IgD-negative memory B cell (primary cell): Measurements from ENCODE around the gene REEP5. TPM values are rescaled to one million over a fixed set of nuclear protein-coding genes. Genes with fewer than 3 reads are reported as not detected.

Experiments used
- H3K27ac Mint-ChIP-seq, 3 donors: one replicate each; pipeline ENCODE4 v1.8.0; 2020 to 2022; ENCODE audit warnings: mild to moderate bottlenecking in 3 of 3, mixed read lengths in 3 of 3, moderate library complexity in 1 of 3
- H3K27me3 Mint-ChIP-seq: one replicate; pipeline ENCODE4 v1.8.0; 2021; ENCODE audit warnings: mixed read lengths
- H3K36me3 Mint-ChIP-seq: one replicate; pipeline ENCODE4 v1.8.0; 2020; ENCODE audit warnings: mild to moderate bottlenecking, mixed read lengths
- H3K4me1 Mint-ChIP-seq, 3 donors: one replicate each; pipeline ENCODE4 v1.8.0; 2020 to 2022; ENCODE audit warnings: mixed read lengths in 3 of 3, mild to moderate bottlenecking in 1 of 3
- H3K4me3 Mint-ChIP-seq, 4 donors: one replicate each; pipeline ENCODE4 v1.8.0; 2020 to 2022; ENCODE audit warnings: mild to moderate bottlenecking in 4 of 4, mixed read lengths in 4 of 4, moderate library complexity in 3 of 4
- H3K9me3 Mint-ChIP-seq, 3 donors: one replicate each; pipeline ENCODE4 v1.8.0; 2020 to 2021; ENCODE audit warnings: mixed read lengths in 3 of 3, mild to moderate bottlenecking in 1 of 3
- polyA plus RNA-seq: library from polyadenylated mRNA; unstranded; fragments of 300-500 nt; fragmentation: Illumina TruSeq; gene quantifications from one replicate; pipeline ENCODE4 v1.2.3, GENCODE V29; 2021

The REEP5 gene
- polyA plus RNA-seq, 1 donor from 2014 or later, result 113 TPM

DNA sequence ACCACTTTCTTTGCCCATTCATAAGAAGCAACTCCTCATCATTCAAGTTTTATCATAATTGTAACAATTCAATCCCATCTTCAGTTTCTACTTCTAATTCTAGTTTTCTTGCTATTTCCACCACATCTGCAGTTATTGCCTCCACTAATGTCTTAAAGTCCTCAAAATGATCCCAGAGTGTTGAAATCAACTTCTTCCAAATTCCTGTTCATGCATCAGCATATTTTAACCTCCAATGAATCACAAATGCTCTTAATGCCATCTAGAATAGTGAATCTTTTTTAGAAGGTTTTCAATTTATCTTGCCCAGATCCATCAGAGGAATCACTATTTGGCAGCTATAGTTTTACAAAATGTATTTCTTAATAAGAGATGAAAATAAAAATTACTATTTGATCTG lies 64.2 kb downstream of the REEP5 start:
- peak overlapping the region in 1 of 4 donors; percentile 7 for H3K4me3 Mint-ChIP-seq
- H3K27ac Mint-ChIP-seq, result no peak overlapping the region

DNA sequence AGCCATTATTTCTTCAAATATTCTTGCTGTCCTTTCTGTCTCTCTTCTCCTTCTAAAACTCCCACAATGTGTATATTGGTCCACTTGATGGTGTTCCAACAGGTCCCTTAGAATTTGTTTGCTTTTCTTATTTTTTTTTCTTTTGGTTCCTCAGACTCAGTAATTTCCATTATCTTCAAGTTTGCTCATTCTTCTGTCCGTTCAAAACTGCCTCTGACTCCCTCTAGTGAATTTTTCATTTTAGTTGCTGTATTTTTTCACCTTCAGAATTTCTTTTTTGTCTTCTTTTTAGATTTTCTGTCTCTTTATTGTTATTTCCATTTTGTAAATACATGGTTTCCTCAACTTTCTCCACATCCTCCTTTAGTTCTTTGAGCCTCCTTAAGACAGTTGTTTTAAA lies 67.4 kb downstream of the REEP5 start:
- H3K27me3 Mint-ChIP-seq, result peaks cover 23% of the 10 kb centered on the region
- peaks cover 3% of the 10 kb centered on the region for H3K36me3 Mint-ChIP-seq
- no peak overlapping the region for H3K4me3 Mint-ChIP-seq
- peaks cover 0 to 2% (median 2%) of the 10 kb centered on the region in 3 donors for H3K4me1 Mint-ChIP-seq
- H3K27ac Mint-ChIP-seq, result peak overlapping the region in 1 of 3 donors; percentile 26
- H3K9me3 Mint-ChIP-seq, result peaks cover 8 to 11% (median 9%) of the 10 kb centered on the region in 3 donors

More for the DNA sequence above, 64.2 kb downstream of the REEP5 start:
- Mint-ChIP-seq H3K4me1 (peaks cover 5 to 12% (median 9%) of the 10 kb centered on the region in 3 donors), H3K9me3 (peaks cover 8 to 11% (median 9%) of the 10 kb centered on the region in 3 donors), H3K36me3 (peaks cover 3% of the 10 kb centered on the region), H3K27me3 (peaks cover 18% of the 10 kb centered on the region)

DNA sequence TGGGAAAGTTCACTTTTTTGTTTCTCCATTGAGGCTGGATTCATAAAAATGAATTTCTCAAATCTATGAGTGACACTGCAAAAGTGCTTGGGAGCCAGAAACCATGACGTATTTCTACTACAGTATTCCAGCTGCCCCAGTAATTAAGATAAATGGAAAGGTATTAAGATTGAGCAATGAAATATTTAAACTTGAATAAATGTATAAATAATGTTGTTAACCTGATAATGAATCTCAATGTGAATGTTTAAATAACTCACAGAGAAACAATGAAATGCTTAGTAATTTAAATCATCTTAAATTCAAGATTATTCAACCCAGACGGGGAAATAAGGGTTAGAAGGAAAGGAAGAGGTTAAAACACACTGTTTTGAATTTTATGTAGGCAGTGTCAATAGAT lies 72.1 kb downstream of the REEP5 start:
- no peak overlapping the region for H3K27ac Mint-ChIP-seq
- H3K27me3 Mint-ChIP-seq, result peaks cover 14% of the 10 kb centered on the region
- no peak overlapping the region for H3K4me3 Mint-ChIP-seq
- H3K36me3 Mint-ChIP-seq, result peaks cover under 1% of the 10 kb centered on the region
- peaks cover 5 to 10% (median 7%) of the 10 kb centered on the region in 3 donors for H3K9me3 Mint-ChIP-seq
- H3K4me1 Mint-ChIP-seq, result peaks cover 4 to 6% (median 4%) of the 10 kb centered on the region in 3 donors

DNA sequence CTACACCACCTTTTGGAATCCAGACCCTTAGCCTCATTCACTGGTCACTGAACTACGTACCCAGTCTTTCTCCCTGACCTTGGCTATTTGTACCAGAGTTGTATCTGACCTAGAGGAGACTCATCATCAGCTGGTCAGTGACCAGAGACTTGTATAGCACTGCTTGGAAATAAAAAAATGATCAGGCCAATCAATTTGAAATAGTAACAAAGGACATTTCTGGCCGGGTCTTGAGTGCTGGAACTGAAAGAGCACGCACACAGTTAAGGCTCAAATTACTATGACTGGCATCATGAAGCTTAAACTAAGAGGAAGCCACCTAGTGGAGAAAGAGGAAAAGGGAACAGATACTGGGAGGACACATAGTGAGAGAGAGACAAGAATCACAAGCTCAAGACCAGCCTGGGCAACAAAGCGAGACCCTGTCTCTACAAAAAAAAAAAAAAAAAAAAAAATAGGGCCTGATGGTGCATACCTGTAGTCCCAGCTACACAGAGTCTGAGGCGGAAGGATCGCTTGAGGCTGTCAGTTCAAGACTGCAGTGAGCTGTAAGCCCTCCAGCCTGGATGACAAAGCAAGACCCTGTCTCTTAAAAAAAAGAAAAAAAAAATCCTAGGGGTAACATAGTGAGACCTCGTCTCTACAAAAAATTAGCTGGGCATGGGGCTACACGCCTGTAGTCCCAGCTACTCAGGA lies 73.8 kb downstream of the REEP5 start:
- Mint-ChIP-seq H3K4me1 (peaks cover 4 to 6% (median 4%) of the 10 kb centered on the region in 3 donors), H3K36me3 (no peaks in the 10 kb centered on the region), H3K27ac (peak overlapping the region in 2 of 3 donors; percentile 1 to 33), H3K9me3 (no peaks in the 10 kb centered on the region), H3K4me3 (peak overlapping the region in 1 of 4 donors; percentile 14), H3K27me3 (peaks cover 6% of the 10 kb centered on the region)

DNA sequence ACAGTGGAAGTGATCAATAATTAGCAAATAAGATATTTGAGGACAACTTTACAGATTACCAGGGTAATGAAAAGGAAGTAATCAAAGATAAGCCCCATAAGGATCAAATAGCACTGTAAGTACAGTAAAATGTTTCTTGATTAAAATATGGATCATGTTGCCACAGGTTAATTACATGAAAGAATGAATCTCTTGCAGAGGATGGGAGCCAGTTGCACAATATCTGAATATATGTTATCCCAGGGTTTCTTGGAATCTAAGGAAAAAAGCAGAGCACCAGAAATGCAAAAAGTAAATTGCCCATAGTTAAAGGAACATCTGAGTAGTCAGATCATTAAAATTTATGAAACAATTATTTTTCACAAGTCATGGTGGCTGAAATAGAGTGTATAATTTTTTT lies 74.7 kb downstream of the REEP5 start:
- no peak overlapping the region for H3K27ac Mint-ChIP-seq

DNA sequence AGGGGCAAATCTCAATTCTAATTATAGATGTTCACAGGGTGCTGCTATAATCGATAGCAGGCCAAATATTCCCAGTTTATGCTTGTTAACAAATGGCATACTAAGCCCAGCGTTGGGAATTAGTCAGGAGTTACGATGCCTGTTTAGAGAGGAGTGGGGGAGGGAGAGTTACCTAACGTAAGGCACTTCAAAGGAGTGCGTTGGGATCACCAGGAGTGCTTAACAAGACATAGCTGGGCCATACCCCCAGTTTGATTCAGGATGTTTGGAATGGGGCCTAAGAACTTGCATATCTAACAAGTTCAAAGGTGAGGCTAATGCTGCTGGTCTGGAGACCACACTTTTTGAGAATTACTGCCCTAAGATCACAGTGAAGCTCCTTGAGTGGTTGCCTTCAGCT lies 75.5 kb downstream of the REEP5 start:
- peak overlapping the region in 1 of 3 donors; percentile 56 for H3K27ac Mint-ChIP-seq
- H3K9me3 Mint-ChIP-seq, result no peaks in the 10 kb centered on the region
- H3K27me3 Mint-ChIP-seq, result no peaks in the 10 kb centered on the region
- peaks cover 4% of the 10 kb centered on the region in 3 donors for H3K4me1 Mint-ChIP-seq
- no peak overlapping the region for H3K4me3 Mint-ChIP-seq
- no peaks in the 10 kb centered on the region for H3K36me3 Mint-ChIP-seq

More for the DNA sequence above, 74.7 kb downstream of the REEP5 start:
- Mint-ChIP-seq H3K36me3 (no peaks in the 10 kb centered on the region), H3K4me1 (peaks cover 4 to 6% (median 4%) of the 10 kb centered on the region in 3 donors), H3K9me3 (no peaks in the 10 kb centered on the region), H3K4me3 (no peak overlapping the region), H3K27me3 (peaks cover 2% of the 10 kb centered on the region)

DNA sequence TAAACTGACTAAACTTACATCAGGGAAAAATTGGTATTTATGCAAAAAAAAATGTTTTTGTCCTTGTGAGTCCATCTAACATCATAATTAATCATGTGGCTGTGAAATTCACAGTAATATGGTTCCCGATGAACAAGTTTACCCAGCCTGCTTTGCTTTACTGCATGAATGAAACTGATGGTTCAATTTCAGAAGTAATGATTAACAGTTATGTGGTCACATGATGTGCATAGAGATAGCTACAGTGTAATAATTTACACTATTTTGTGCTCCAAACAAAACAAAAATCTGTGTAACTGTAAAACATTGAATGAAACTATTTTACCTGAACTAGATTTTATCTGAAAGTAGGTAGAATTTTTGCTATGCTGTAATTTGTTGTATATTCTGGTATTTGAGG lies 77.5 kb downstream of the REEP5 start:
- Mint-ChIP-seq H3K27ac (peak overlapping the region in 1 of 3 donors; percentile 76), H3K4me1 (peaks cover 4% of the 10 kb centered on the region in 3 donors)

DNA sequence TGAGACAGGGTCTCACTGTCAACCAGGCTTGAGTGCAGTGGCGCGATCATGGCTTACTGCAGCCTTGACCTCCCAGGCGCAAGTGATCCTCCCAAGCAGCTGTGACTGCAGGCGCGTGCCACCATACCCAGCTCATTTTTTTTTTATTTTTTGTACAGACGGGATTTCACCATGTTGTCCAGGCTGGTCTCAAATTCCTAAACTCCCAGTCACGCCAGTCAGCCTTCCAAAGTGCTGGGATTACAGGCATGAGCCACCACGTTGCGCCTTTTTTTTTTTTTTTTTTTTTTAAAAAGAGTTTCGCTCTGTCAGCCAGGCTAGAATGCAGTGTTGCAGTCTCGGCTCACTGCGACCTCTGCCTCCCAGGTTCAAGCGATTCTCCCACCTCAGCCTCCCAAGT lies 88.1 kb downstream of the REEP5 start:
- Mint-ChIP-seq H3K4me3 (no peak overlapping the region), H3K27ac (no peak overlapping the region), H3K27me3 (no peaks in the 10 kb centered on the region), H3K9me3 (no peaks in the 10 kb centered on the region), H3K36me3 (peaks cover 20% of the 10 kb centered on the region), H3K4me1 (peaks cover 0 to 2% (median 0%) of the 10 kb centered on the region in 3 donors)

More for the DNA sequence above, 77.5 kb downstream of the REEP5 start:
- H3K27me3 Mint-ChIP-seq, result no peaks in the 10 kb centered on the region
- peaks cover 5% of the 10 kb centered on the region for H3K36me3 Mint-ChIP-seq
- H3K4me3 Mint-ChIP-seq, result no peak overlapping the region
- no peaks in the 10 kb centered on the region for H3K9me3 Mint-ChIP-seq

DNA sequence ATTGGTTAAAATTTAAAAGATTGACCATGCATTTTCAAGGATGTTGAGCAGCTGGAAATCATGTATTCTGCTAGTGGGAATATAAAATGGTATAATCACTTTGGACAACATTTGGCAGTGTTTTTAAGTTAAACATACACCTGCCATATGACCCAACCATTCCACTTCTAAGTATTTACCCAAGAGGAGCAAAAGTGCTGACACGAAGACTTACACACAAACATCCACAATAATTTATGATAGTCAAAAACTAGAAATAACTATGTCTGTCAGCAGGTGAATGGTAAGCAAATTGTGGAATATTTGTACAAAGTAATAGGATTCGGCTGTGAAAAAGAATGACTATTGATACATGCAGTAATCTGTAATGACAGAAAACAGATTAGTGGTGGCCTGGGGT lies 91.6 kb downstream of the REEP5 start:
- Mint-ChIP-seq H3K4me3 (no peak overlapping the region), H3K27me3 (no peaks in the 10 kb centered on the region), H3K4me1 (peaks cover 0 to 2% (median 0%) of the 10 kb centered on the region in 3 donors), H3K27ac (no peak overlapping the region), H3K9me3 (no peaks in the 10 kb centered on the region), H3K36me3 (peaks cover 3% of the 10 kb centered on the region)

Other genes starting within 250 kb of the REEP5 start
- gene APC, start 184.3 kb downstream of the REEP5 start, polyA plus RNA-seq, result 19.4 TPM
- 105 TPM for gene SRP19, start 60.9 kb downstream of the REEP5 start, polyA plus RNA-seq
- 73.7 TPM for gene DCP2, start 54.6 kb upstream of the REEP5 start, polyA plus RNA-seq